Erythroblast (primary cell): ENCODE data around the gene RMI2.

ENCODE experiments used
- DNase-seq, 2 experiments: peaks; one replicate each; lab custom pipeline; 2025; lab: John Stamatoyannopoulos, UW
- GATA1 ChIP-seq: IDR thresholded peaks from 2 replicates; pipeline ENCODE4 v1.6.1; 2011; ENCODE audit warnings: low read depth, mild to moderate bottlenecking, control low read depth, low read length, moderate library complexity
- POLR2A ChIP-seq: IDR thresholded peaks from 2 replicates; pipeline ENCODE4 v1.6.1; 2011; ENCODE audit warnings: mild to moderate bottlenecking, low read length

RMI2 gene

GRCh38 chr16:11328172-11329070, 16.8 kb upstream of the RMI2 start:
- DNase-seq = no peak
- TF ChIP-seq GATA1 (no peak), POLR2A (no peak)

GRCh38 chr16:11329071-11329491, 16.2 kb upstream of the RMI2 start:
- no peak for DNase-seq
- TF ChIP-seq POLR2A (no peak), GATA1 (no peak)

- no peak for TF ChIP-seq POLR2A
- no peak for TF ChIP-seq GATA1
- no peak for DNase-seq
Observed at GRCh38 chr16:11329891-11330290, 15.4 kb upstream of the RMI2 start.

GRCh38 chr16:11330526-11331237, 14.6 kb upstream of the RMI2 start:
- DNase-seq = no peak
- TF ChIP-seq GATA1 (no peak), POLR2A (no peak)

GRCh38 chr16:11331967-11332366, 13.3 kb upstream of the RMI2 start:
- TF ChIP-seq GATA1 (no peak), POLR2A (no peak)
- DNase-seq = no peak

GRCh38 chr16:11333010-11333409, 12.2 kb upstream of the RMI2 start:
- TF ChIP-seq GATA1 (no peak), POLR2A (no peak)
- DNase-seq = no peak

GRCh38 chr16:11333702-11334101, 11.6 kb upstream of the RMI2 start:
- no peak for DNase-seq

GRCh38 chr16:11334831-11335404, 10.3 kb upstream of the RMI2 start:
- TF ChIP-seq GATA1 (no peak), POLR2A (no peak)
- no peak for DNase-seq

More at GRCh38 chr16:11333702-11334101, 11.6 kb upstream of the RMI2 start:
- TF ChIP-seq GATA1 = no peak
- TF ChIP-seq POLR2A = no peak

- TF ChIP-seq POLR2A (no peak), GATA1 (no peak)
- DNase-seq = no peak
Observed at GRCh38 chr16:11339075-11339474, 6.2 kb upstream of the RMI2 start.

- TF ChIP-seq POLR2A (no peak), GATA1 (no peak)
- no peak for DNase-seq
Observed at GRCh38 chr16:11340710-11341109, 4.5 kb upstream of the RMI2 start.

- DNase-seq = no peak
- no peak for TF ChIP-seq GATA1
- TF ChIP-seq POLR2A = no peak
Observed at GRCh38 chr16:11341371-11341770, 3.9 kb upstream of the RMI2 start.

- TF ChIP-seq GATA1 (no peak), POLR2A (no peak)
- DNase-seq = no peak
Observed at GRCh38 chr16:11342021-11342855, 3.0 kb upstream of the RMI2 start.
